Loucy (cell line): Measurements from ENCODE around the gene NF1.

Experiments used
- H2AFZ ChIP-seq: fragments of 200-600 bp; sonication (generic); 2 replicates; pipeline ENCODE4 v1.6.0; 2016; ENCODE audit warnings: antibody characterized with exemption, mild to moderate bottlenecking, low read length, moderate library complexity
- H3F3A ChIP-seq: fragments of 200-600 bp; 2 replicates; pipeline ENCODE4 v1.6.0; 2016; ENCODE audit warnings: antibody characterized with exemption, low read depth, mild to moderate bottlenecking
- H3K27me3 ChIP-seq: fragments of 200-600 bp; sonication (generic); 2 replicates; pipeline ENCODE4 v1.6.1; 2014; ENCODE audit warnings: low read length, mild to moderate bottlenecking; ENCODE audit not compliant: insufficient read depth, poor library complexity, severe bottlenecking
- H3K36me3 ChIP-seq: fragments of 200-600 bp; sonication (generic); 2 replicates; pipeline ENCODE4 v1.6.1; 2016; ENCODE audit warnings: low read length; ENCODE audit not compliant: insufficient read depth
- H3K4me1 ChIP-seq: fragments of 200-600 bp; sonication (generic); 2 replicates; pipeline ENCODE4 v1.5.1; 2014; ENCODE audit warnings: low read length, mild to moderate bottlenecking; ENCODE audit not compliant: insufficient read depth, poor library complexity, severe bottlenecking
- H3K4me2 ChIP-seq: fragments of 200-600 bp; sonication (generic); 2 replicates; pipeline ENCODE4 v1.6.0; 2014; ENCODE audit warnings: antibody characterized with exemption, low read length, low read depth, mild to moderate bottlenecking; ENCODE audit not compliant: poor library complexity, severe bottlenecking
- H3K4me3 ChIP-seq: fragments of 200-600 bp; sonication (generic); 2 replicates; pipeline ENCODE4 v1.5.1; 2014; ENCODE audit warnings: low read length, mild to moderate bottlenecking, mixed read lengths; ENCODE audit not compliant: poor library complexity, severe bottlenecking
- H3K79me2 ChIP-seq: fragments of 200-600 bp; sonication (generic); 2 replicates; pipeline ENCODE4 v1.6.1; 2014; ENCODE audit warnings: low read length; ENCODE audit not compliant: insufficient read depth
- H3K9ac ChIP-seq: fragments of 200-600 bp; sonication (generic); 2 replicates; pipeline ENCODE4 v1.6.0; 2014; ENCODE audit warnings: mild to moderate bottlenecking, low read depth, low read length, moderate library complexity; ENCODE audit not compliant: poor library complexity, severe bottlenecking
- H3K9me2 ChIP-seq: fragments of 200-600 bp; sonication (generic); replicated peaks from 2 replicates; pipeline ENCODE4 v1.6.1; 2016; ENCODE audit warnings: low read depth, low read length, mixed read lengths
- H3K9me3 ChIP-seq: fragments of 200-600 bp; sonication (generic); 2 replicates; pipeline ENCODE4 v1.6.1; 2014; ENCODE audit warnings: mild to moderate bottlenecking, antibody characterized with exemption, low read length, low read depth; ENCODE audit not compliant: insufficient read depth
- H4K20me1 ChIP-seq: fragments of 200-600 bp; sonication (generic); 2 replicates; pipeline ENCODE4 v1.6.0; 2014; ENCODE audit warnings: antibody characterized with exemption, low read length, mild to moderate bottlenecking; ENCODE audit not compliant: insufficient read depth, poor library complexity, severe bottlenecking
- CTCF ChIP-seq: fragments of 200-600 bp; sonication (generic); conservative IDR thresholded peaks from 2 replicates; pipeline ENCODE4 v1.5.1; 2014; ENCODE audit warnings: mild to moderate bottlenecking, antibody characterized with exemption, low read length
- EZH2phosphoT487 ChIP-seq: fragments of 200-600 bp; IDR thresholded peaks from 2 replicates; pipeline ENCODE4 v1.6.1; 2018; ENCODE audit warnings: antibody characterized with exemption, mild to moderate bottlenecking, moderate library complexity, borderline replicate concordance

NF1 gene

GRCh38 chr17:31134576-31134975, 39.8 kb downstream of the NF1 start:
- no peak overlapping the region for H3K4me3 ChIP-seq
- H3K9me3 ChIP-seq = no peaks in the 10 kb centered on the region
- 0 out of 2 replicates have a peak, but pooled peaks cover 2% of the 10 kb centered on the region for H3K36me3 ChIP-seq
- H4K20me1 ChIP-seq = no peaks in the 10 kb centered on the region
- no peak overlapping the region for H3K9ac ChIP-seq
- H3K4me2 ChIP-seq = no peak overlapping the region
- H3K27me3 ChIP-seq = no peaks in the 10 kb centered on the region
- no peaks in the 10 kb centered on the region for H3K9me2 ChIP-seq
- peaks cover 42% of the 10 kb centered on the region for H3K79me2 ChIP-seq
- H2AFZ ChIP-seq = no peak overlapping the region
- H3K4me1 ChIP-seq = no peaks in the 10 kb centered on the region
- TF ChIP-seq CTCF = no peak
- no peak for TF ChIP-seq EZH2phosphoT487
- H3F3A ChIP-seq = no peaks in the 10 kb centered on the region

- Histone ChIP-seq H3K79me2 (peaks cover 29% of the 10 kb centered on the region; the same call in 1 of the 2 replicates), H3F3A (peaks cover 9% of the 10 kb centered on the region)
- no peak for TF ChIP-seq EZH2phosphoT487
- TF ChIP-seq CTCF = no peak
Observed at GRCh38 chr17:31136319-31136718, 41.5 kb downstream of the NF1 start.

GRCh38 chr17:31140111-31140510, 45.3 kb downstream of the NF1 start:
- H3K9me3 ChIP-seq = no peaks in the 10 kb centered on the region
- no peak overlapping the region for H3K4me3 ChIP-seq
- peaks cover 16% of the 10 kb centered on the region; the same call in 1 of the 2 replicates for H3K79me2 ChIP-seq
- peaks cover 21% of the 10 kb centered on the region for H3K4me1 ChIP-seq
- H3K9ac ChIP-seq = no peak overlapping the region
- no peaks in the 10 kb centered on the region for H3K27me3 ChIP-seq
- peaks cover 9% of the 10 kb centered on the region for H3F3A ChIP-seq
- H4K20me1 ChIP-seq = peaks cover 25% of the 10 kb centered on the region
- H3K9me2 ChIP-seq = no peaks in the 10 kb centered on the region
- no peak overlapping the region for H2AFZ ChIP-seq
- peaks cover 2% of the 10 kb centered on the region; the same call in 1 of the 2 replicates for H3K36me3 ChIP-seq
- TF ChIP-seq CTCF = no peak
- no peak for TF ChIP-seq EZH2phosphoT487
- no peak overlapping the region for H3K4me2 ChIP-seq

More at GRCh38 chr17:31136319-31136718, 41.5 kb downstream of the NF1 start:
- H3K27me3 ChIP-seq = no peaks in the 10 kb centered on the region
- H3K4me1 ChIP-seq = peaks cover 14% of the 10 kb centered on the region
- H3K9ac ChIP-seq = no peak overlapping the region
- no peaks in the 10 kb centered on the region for H3K9me2 ChIP-seq
- no peak overlapping the region for H3K4me3 ChIP-seq
- H3K9me3 ChIP-seq = no peaks in the 10 kb centered on the region
- H3K4me2 ChIP-seq = no peak overlapping the region
- H3K36me3 ChIP-seq = 0 out of 2 replicates have a peak, but pooled peaks cover 2% of the 10 kb centered on the region
- H2AFZ ChIP-seq = no peak overlapping the region
- peaks cover 16% of the 10 kb centered on the region for H4K20me1 ChIP-seq
